ENCODE data around the gene FAM153A. TPM values are rescaled to one million over a fixed set of nuclear protein-coding genes. Genes with fewer than 3 reads are reported as not detected.
"Not testable (repeated sequence)": the region's sequence is repeated elsewhere in the genome, so short reads cannot be mapped to it uniquely, and the experiment has no call there.

FAM153A gene
- total and polyA plus RNA-seq, 2 of the 4 experiments (the other 2 are of a cell fraction) = not detected

GRCh38 chr5:177747354-177747753 is 35.3 kb downstream of the FAM153A start:
- H4K91ac ChIP-seq (ENCODE audit: insufficient read depth, low read depth, low read length); H2BK15ac ChIP-seq (ENCODE audit: low read depth, low read length); intact Hi-C loops (cut with micrococcal nuclease); CTCF ChIA-PET; H3K4me1 ChIP-seq (ENCODE audit: control insufficient read depth, insufficient read depth, low read length); H4K8ac ChIP-seq (ENCODE audit: low read depth in 2 of 2, low read length in 2 of 2); POLR2A ChIA-PET (ENCODE audit: unreplicated experiment); H3K27ac ChIP-seq (ENCODE audit: insufficient read depth, low read length); H3K23ac ChIP-seq (ENCODE audit: low read depth, low read length); dilution Hi-C loops (cut with HindIII; ENCODE audit: low sequenced_read_pairs, unreplicated experiment); DNase-seq; H3K14ac ChIP-seq (replicated peaks; ENCODE audit: low read depth, low read length); H2BK120ac ChIP-seq (ENCODE audit: low read depth, low read length); H3K56ac ChIP-seq (ENCODE audit: extremely low read depth, insufficient read depth, low read length); in situ Hi-C loops (cut with MboI; ENCODE audit: low sequenced_read_pairs); H3K9me1 ChIP-seq (ENCODE audit: insufficient read depth, low read length); H2BK20ac ChIP-seq (ENCODE audit: low read depth, low read length); H2BK5ac ChIP-seq (ENCODE audit: low read depth, low read length, poor library complexity, severe bottlenecking); H2AK5ac ChIP-seq (ENCODE audit: low read depth, low read length); H3K27me3 ChIP-seq (ENCODE audit: control insufficient read depth, insufficient read depth, low read length); ATAC-seq (ENCODE audit: low read depth); BruUV-seq (replicated peaks); H3K9me3 ChIP-seq (ENCODE audit: control insufficient read depth, insufficient read depth, low read length); H4K20me1 ChIP-seq (ENCODE audit: insufficient read depth, low read length); H3K36me3 ChIP-seq (ENCODE audit: control insufficient read depth, insufficient read depth, low read length); H3K4ac ChIP-seq (ENCODE audit: low read depth, low read length); H3K4me2 ChIP-seq (ENCODE audit: low read depth, low read length); H3K79me1 ChIP-seq (ENCODE audit: low read depth in 1 of 2, low read length in 2 of 2); H2AK9ac ChIP-seq (replicated peaks; ENCODE audit: low read depth, low read length, poor library complexity); H2AFZ ChIP-seq (replicated peaks; ENCODE audit: low read length, poor library complexity); H4K5ac ChIP-seq (ENCODE audit: low read depth, low read length); H3K18ac ChIP-seq (ENCODE audit: low read depth, low read length); H3K9ac ChIP-seq (ENCODE audit: low read depth, low read length); H3K4me3 ChIP-seq (ENCODE audit: insufficient read depth, low read depth, low read length): not testable (repeated sequence)
- no CpG with 5 or more reads among the region's 2 CpGs for WGBS, 2 experiments (ENCODE audit: extremely low coverage in 2 of 2, insufficient read length in 1 of 2)

- H2AK5ac ChIP-seq (ENCODE audit: low read depth, low read length); H3K9me1 ChIP-seq (ENCODE audit: insufficient read depth, low read length); H4K20me1 ChIP-seq (ENCODE audit: insufficient read depth, low read length); H3K27ac ChIP-seq (ENCODE audit: insufficient read depth, low read length); H2BK15ac ChIP-seq (ENCODE audit: low read depth, low read length); H2AK9ac ChIP-seq (replicated peaks; ENCODE audit: low read depth, low read length, poor library complexity); H2BK120ac ChIP-seq (ENCODE audit: low read depth, low read length); H3K18ac ChIP-seq (ENCODE audit: low read depth, low read length); POLR2A ChIA-PET (ENCODE audit: unreplicated experiment); H3K4ac ChIP-seq (ENCODE audit: low read depth, low read length); H4K91ac ChIP-seq (ENCODE audit: insufficient read depth, low read depth, low read length); H3K4me1 ChIP-seq (ENCODE audit: control insufficient read depth, insufficient read depth, low read length); H2AFZ ChIP-seq (replicated peaks; ENCODE audit: low read length, poor library complexity); BruUV-seq (replicated peaks); H3K56ac ChIP-seq (ENCODE audit: extremely low read depth, insufficient read depth, low read length); CTCF ChIA-PET; in situ Hi-C loops (cut with MboI; ENCODE audit: low sequenced_read_pairs); H3K4me2 ChIP-seq (ENCODE audit: low read depth, low read length); ATAC-seq (ENCODE audit: low read depth); H2BK5ac ChIP-seq (ENCODE audit: low read depth, low read length, poor library complexity, severe bottlenecking); H3K9ac ChIP-seq (ENCODE audit: low read depth, low read length); DNase-seq; H3K23ac ChIP-seq (ENCODE audit: low read depth, low read length); H3K14ac ChIP-seq (replicated peaks; ENCODE audit: low read depth, low read length); H4K8ac ChIP-seq (ENCODE audit: low read depth in 2 of 2, low read length in 2 of 2); H3K4me3 ChIP-seq (ENCODE audit: insufficient read depth, low read depth, low read length); H3K27me3 ChIP-seq (ENCODE audit: control insufficient read depth, insufficient read depth, low read length); intact Hi-C loops (cut with micrococcal nuclease); H3K36me3 ChIP-seq (ENCODE audit: control insufficient read depth, insufficient read depth, low read length); H3K79me1 ChIP-seq (ENCODE audit: low read depth in 1 of 2, low read length in 2 of 2); H3K9me3 ChIP-seq (ENCODE audit: control insufficient read depth, insufficient read depth, low read length); dilution Hi-C loops (cut with HindIII; ENCODE audit: low sequenced_read_pairs, unreplicated experiment); H4K5ac ChIP-seq (ENCODE audit: low read depth, low read length); H2BK20ac ChIP-seq (ENCODE audit: low read depth, low read length): not testable (repeated sequence)
- no CpG with 5 or more reads among the region's 7 CpGs for WGBS, 2 experiments (ENCODE audit: extremely low coverage in 2 of 2, insufficient read length in 1 of 2)
Observed at GRCh38 chr5:177724858-177725257, 57.8 kb downstream of the FAM153A start.

Measured in IMR-90 (cell line).